HG03558 (cell line): ENCODE results near the gene CRLF3.
"Not testable (repeated sequence)": the region's sequence is repeated elsewhere in the genome, so short reads cannot be mapped to it uniquely, and the experiment has no call there.

Source experiments
- ATAC-seq: cut with Tn5 transposase; IDR thresholded peaks from one replicate; pipeline ENCODE4 v1.9.1; 2021; ENCODE audit warnings: moderate number of reproducible peaks; ENCODE audit not compliant: unreplicated experiment; ENCODE audit errors: extremely low read depth

CRLF3 gene

GRCh38 chr17:30747621-30748020, 76.9 kb downstream of the CRLF3 start:
- ATAC-seq: not testable (repeated sequence)

- not testable (repeated sequence) for ATAC-seq
Observed at GRCh38 chr17:30742669-30743068, 81.8 kb downstream of the CRLF3 start.

GRCh38 chr17:30736371-30736770, 88.1 kb downstream of the CRLF3 start:
- ATAC-seq: not testable (repeated sequence)

GRCh38 chr17:30735644-30736043, 88.8 kb downstream of the CRLF3 start:
- not testable (repeated sequence) for ATAC-seq

- ATAC-seq: not testable (repeated sequence)
Observed at GRCh38 chr17:30735206-30735605, 89.3 kb downstream of the CRLF3 start.

GRCh38 chr17:30734153-30734552, 90.3 kb downstream of the CRLF3 start:
- not testable (repeated sequence) for ATAC-seq
